Erythroblast (primary cell): ENCODE results near the gene SVIP.

Experiments
- GATA1 ChIP-seq: IDR thresholded peaks from 2 replicates; pipeline ENCODE4 v1.6.1; 2011; ENCODE audit warnings: low read depth, mild to moderate bottlenecking, control low read depth, low read length, moderate library complexity
- POLR2A ChIP-seq: IDR thresholded peaks from 2 replicates; pipeline ENCODE4 v1.6.1; 2011; ENCODE audit warnings: mild to moderate bottlenecking, low read length

GRCh38 chr11:22878039-22878438 lies 48.4 kb upstream of the SVIP start:
- TF ChIP-seq POLR2A (no peak), GATA1 (no peak)
